Activated CD4-positive, alpha-beta T cell treated with anti-CD3 and anti-CD28 coated beads, Interleukin-2, amount 50 U/mL, for 16 hours (primary cell): ENCODE results near the gene ERCC3.

ENCODE experiments used
- DNase-seq: peaks from one replicate; pipeline ENCODE4 v3.0.0-alpha.2; 2020

Gene ERCC3

DNA sequence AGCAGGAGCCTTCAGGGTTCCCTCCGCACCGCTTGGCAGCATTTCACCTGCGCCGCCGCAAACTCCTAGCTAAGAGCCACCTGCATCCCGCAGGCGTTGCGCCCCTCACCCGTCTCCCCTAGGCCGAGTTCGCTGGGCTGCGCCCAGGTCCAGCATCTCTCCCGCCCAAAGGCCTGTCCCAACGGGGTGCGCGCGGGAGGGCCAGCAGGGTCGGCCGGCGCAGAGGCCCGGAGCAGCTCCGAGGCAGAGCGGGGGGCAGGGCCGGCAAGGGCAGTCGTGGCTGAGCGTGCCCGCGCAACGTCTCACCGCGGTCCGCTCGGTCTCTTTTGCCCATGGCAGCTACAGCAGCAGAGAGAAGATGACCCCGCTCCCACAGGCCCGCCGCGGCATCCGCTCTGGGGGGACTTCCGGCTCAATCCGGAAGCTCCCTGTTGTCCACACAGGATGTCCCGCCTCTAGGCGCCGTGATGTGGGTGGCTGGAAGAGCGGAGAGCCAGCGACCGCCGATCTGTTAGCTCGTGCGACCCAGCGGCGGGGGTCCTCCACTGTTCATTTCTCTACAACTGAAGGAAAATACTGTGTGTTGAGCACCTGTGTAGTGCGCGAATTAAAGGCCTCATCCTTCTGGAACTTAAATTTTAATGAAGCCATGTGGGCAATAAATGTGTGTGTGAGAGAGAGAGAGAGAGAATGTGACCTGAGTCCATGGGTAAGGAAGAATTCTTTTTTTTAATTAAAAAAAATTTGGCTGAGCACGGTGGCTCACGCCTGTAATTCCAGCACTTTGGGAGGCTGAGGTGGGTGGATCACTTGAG lies at the start of gene ERCC3:
Gene ERCC3, minus strand, starts transcription at position 397 of the 815 bp plus-strand sequence. Its CDS starts 63 bp downstream, at position 334.
- peak; percentile 89 for DNase-seq

- DNase-seq = no peak
Observed at GRCh38 chr2:127343277-127343676, 49.3 kb upstream of the ERCC3 start.

DNA sequence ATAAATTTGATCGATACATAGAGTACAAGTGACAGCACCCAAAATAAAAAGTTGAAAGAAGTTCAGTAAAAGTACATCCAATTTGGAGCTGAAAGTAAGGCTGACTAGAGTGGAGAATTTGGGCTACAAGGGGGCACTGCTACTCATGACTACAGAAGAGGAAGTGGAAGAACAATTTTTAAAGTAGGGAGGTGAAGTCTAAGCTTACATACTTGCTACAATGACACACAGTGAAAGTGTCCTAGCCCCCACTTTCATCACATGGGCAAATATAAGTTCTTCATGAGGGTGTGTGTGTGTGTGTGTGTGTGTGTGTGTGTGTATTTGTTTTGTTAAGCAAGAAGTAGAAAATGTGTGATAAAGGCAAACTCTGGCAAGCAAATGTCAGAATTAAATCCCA lies 48.2 kb upstream of the ERCC3 start:
- DNase-seq = no peak

DNA sequence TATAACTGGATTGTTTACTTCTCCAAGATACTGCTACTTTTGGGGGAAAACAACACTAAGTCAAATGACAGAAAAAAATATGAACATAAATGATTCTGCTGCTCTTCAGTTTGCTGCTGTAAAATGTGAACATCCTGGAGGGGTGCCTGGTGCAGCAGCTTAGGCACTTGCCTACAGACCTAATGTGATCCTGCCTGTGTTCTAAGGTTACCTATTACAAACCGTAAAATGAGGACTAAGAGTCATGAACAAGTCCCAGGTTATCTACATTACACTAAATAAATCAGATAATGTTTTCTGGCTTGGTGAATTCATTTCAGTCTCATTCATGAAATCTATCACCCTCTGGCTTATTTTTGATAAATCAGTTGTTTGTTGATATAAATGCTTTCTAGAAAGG lies 38.4 kb upstream of the ERCC3 start:
- DNase-seq = no peak

DNA sequence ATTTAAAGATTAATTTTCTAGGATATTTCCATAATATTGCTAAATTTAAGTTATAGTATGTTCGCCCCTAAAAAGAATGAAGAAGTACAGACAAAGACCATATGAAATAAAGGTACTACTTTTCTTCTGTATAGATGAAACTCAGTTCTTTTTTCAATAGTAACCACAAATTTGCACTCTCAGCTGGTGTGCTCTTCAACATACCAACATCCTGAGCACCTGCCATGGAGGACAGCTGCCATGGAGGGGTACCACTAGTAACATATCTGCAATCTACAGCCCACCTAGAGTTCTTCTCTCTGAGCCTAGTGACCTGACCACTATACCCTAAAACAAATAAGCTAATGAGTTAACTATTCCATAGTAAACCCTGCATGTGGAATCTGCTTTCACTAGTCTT lies 36.8 kb upstream of the ERCC3 start:
- DNase-seq = no peak

DNA sequence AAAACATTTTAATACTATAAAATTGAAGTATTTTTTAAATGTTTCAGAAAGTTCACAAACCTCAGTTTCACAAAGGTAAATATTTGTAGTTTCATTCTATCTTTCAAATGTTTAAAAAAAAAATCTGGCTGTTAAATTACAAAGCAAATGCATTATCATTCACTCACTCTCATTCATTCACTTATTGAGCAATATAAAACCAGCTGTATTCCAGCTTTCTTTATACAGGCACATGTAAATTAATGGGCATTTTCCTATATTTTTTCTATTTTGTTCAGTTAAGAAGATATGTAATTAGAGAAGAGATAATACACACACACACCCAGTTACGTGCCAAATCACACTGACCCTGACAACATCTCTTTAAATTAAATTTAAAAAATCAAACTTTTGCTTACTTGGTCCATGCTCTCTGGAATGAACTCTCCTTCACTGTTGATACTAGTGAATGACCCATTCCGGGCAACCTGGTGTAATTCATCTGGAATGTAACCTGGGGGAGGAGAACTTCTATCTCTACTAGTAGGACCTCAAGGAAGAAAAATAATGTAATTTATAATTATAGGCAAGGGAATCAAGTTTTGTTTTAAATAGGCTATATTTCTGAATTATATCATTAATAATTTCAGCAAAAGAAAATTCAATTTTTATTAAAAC lies 32.5 kb upstream of the ERCC3 start:
- no peak for DNase-seq

GRCh38 chr2:127324635-127325034 lies 30.7 kb upstream of the ERCC3 start:
- DNase-seq = no peak

- DNase-seq = no peak
Observed at GRCh38 chr2:127321303-127321702, 27.4 kb upstream of the ERCC3 start.

DNA sequence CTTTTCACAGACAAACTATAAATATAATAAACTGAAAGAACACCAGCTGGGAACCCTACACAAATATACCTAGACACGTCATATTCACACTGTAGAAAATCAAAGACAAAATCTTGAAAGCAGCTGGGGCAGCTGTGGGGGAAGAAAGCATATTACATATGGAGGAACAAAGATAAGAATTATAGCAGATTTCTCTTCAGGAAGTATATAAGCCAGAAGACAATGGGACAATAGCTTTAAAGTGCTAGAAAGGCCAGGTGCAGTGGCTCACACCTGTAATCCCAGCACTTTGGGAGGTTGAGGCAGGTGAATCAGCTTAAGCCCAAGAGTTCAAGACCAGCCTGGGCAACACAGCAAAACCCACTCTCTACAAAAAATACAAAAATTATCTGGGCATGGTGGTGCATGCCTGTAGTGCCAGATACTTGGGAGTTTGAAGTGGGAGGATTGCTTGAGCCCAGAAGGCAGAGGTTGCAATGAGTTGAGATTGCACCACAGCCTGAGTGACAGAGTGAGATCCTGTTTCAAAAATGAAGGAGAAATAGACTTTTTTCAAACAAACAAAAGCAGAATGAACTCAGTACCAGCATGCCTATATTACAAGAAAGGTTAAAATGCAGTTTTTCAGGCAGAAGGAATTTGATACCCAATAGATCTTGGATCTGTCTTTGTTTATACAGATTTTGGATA lies 26.8 kb upstream of the ERCC3 start:
- no peak for DNase-seq

GRCh38 chr2:127320067-127320466 lies 26.1 kb upstream of the ERCC3 start:
- no peak for DNase-seq

GRCh38 chr2:127314193-127314988 lies 20.4 kb upstream of the ERCC3 start:
- DNase-seq = no peak

- DNase-seq = no peak
Observed at GRCh38 chr2:127313406-127313805, 19.5 kb upstream of the ERCC3 start.

GRCh38 chr2:127310980-127311379 lies 17.0 kb upstream of the ERCC3 start:
- DNase-seq = no peak

GRCh38 chr2:127309468-127309867 lies 15.5 kb upstream of the ERCC3 start:
- DNase-seq = no peak

- no peak for DNase-seq
Observed at GRCh38 chr2:127308586-127309138, 14.7 kb upstream of the ERCC3 start.

- no peak for DNase-seq
Observed at GRCh38 chr2:127305990-127306585, 12.1 kb upstream of the ERCC3 start.

- no peak for DNase-seq
Observed at GRCh38 chr2:127302168-127302567, 8.2 kb upstream of the ERCC3 start.

DNA sequence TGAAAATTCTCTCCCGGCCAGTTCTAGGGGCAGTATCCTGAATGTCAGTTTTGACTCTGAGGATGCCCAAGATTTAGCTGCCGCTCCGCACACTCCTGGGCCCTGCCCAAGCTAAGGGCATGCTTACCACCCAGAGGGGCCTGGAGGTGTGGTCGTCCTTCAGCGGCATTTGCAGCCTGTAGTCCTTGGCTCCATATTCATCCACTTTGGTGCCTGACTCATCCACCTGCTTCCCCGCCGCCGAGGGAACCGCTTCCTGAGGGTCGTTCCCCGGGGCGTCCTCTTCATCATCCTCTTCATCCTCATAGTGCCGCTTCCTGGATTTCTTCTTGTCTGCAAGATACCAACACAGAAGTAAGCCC lies 577 bp downstream of the ERCC3 start:
- peak; percentile 5 for DNase-seq

- no peak for DNase-seq
Observed at GRCh38 chr2:127288274-127288673, 5.7 kb downstream of the ERCC3 start.

- DNase-seq = no peak
Observed at GRCh38 chr2:127283275-127283674, 10.7 kb downstream of the ERCC3 start.

- no peak for DNase-seq
Observed at GRCh38 chr2:127280693-127281092, 13.3 kb downstream of the ERCC3 start.

DNA sequence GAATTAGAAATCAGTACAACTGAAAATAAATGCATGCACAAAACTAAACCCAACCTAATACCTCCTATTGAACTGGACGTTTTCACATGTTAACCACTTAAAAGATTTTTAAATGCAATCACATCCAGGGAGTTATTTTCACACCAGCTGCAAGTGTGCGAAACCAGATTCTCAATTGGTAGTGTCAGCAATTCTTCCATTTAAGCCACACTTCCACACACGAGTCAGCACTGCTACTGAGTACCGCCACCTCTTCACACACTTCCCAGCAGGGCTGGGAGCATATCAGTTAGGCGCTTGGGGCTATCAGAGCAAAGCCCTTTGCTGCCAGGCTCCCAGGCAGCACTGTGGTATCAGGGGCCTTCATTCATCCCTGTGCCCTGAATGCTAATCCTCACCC lies 14.2 kb downstream of the ERCC3 start:
- no peak for DNase-seq
